NCI-H2196 treated with DMSO at 0.1 percent for 48 hours (cell line): ENCODE data around the gene MED27.

Experiments used
- DNase-seq: peaks from one replicate; lab custom pipeline; 2025; ENCODE audit not compliant: unreplicated experiment; lab: John Stamatoyannopoulos, UW

Gene MED27

GRCh38 chr9:131971482-131972074, 108.1 kb downstream of the MED27 start:
- no peak for DNase-seq

GRCh38 chr9:131969469-131969989, 110.1 kb downstream of the MED27 start:
- no peak for DNase-seq

DNA sequence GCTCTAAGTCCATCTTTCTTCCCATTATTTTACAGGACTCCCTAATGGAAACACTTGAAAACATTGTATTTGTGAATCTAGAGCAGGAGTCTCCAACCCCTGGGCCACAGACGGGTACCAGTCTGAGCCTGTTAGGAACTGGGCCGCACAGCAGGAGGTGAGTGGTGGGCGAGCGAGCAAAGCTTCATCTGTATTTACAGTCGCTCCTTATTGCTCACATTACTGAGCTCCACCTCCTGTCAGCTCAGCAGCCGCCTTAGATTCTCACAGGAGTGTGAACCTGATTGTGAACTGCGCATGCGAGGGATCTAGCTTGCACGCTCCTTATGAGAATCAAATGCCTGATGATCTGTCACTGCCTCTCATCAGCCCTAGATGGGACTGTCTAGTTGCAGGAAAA, 111.0 kb downstream of the MED27 start:
- no peak for DNase-seq

- no peak for DNase-seq
Measured at GRCh38 chr9:131965841-131966240, 113.8 kb downstream of the MED27 start.

DNA sequence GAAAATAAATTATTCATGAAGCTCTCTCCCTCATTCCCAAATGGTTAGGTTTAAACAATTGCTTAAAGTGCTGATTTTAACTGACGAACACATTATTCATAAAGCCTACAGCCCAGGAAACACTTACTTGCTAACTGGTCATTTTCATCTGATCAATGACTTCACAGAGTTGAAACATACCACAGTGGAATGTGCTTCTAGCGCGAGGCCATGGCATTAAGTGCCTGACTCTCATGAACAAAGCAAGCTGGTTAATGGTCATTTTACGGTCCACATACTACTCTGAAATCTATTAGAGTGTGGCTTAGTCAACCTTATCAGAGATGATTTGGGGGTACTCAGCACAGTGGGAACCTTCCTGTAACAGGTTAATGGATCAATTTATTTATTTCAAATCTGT, 114.6 kb downstream of the MED27 start:
- no peak for DNase-seq

DNA sequence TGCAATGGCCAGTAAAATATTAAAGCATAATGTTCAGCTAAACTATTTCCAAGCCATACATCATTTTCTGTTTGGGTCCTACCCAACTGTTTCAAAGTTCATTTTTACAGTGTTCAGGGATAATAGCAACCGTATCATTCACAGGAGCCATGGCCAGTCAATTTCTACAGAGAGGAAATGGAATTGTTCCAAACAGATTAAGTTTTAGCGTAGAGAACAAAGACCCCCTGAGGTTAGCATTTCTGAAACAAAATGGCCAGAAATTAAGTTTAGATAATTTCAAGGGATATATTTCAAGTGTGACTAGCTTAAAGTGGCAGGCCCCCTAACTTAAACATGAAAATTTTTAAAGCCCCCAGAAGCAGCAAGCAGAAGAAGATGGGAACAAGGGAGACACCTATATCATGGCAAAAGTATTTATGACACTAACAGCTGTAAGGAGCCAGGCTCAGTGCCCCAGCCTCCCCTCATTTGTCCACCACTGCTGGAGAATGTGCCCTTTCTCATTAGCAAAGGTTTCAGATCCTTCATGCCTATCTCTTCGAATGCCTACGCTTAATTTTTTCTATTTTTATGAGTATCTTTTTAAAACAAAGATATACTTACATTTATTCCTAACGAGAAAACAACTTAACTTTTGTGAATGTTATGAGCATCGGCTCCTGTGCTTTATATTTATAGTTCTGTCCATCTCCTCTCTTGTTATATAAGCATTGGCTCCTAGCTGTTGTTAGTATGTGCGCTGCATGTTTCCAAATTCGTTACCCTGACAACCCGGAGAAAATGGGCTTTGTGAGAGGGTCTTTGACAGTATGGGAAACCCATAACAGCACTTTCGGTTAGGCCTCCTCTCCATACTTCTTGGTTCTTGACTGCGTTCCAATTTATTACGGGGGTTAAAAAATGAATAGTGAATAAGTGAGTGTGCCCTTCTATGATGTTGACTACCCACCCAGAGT, 116.3 kb downstream of the MED27 start:
- DNase-seq, result no peak

- DNase-seq, result no peak
Measured at GRCh38 chr9:131961496-131961880, 118.2 kb downstream of the MED27 start.

DNA sequence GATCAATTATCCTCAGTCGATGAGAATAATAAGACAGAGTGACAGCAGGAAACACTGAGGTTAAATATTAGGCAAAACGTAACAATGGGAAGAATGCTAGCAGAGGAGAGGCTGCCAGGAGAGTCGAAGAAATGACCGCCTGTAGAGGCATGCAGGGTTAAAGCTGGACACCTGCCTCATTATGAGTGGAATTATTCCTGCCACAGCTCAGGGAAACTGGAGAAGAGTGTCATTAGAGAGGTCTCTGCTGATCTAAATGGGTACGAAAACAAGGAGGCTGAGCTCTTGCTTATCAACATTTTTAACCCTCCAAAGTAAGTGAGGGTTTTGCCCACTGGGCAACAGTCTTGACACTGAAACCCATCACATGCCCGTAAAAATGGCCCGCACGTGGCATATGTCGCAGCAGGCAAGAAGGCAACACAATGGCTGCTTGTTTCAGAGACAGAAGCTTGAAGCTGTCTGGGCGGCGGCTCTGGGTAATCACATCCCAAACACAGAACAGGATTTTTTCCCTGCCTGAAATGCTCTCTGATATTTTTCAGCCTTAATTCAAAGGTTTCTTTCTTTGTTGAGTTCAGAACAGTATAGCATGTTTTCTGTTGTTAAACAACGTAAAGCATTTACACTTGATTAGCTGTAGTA, 118.7 kb downstream of the MED27 start:
- no peak for DNase-seq

DNA sequence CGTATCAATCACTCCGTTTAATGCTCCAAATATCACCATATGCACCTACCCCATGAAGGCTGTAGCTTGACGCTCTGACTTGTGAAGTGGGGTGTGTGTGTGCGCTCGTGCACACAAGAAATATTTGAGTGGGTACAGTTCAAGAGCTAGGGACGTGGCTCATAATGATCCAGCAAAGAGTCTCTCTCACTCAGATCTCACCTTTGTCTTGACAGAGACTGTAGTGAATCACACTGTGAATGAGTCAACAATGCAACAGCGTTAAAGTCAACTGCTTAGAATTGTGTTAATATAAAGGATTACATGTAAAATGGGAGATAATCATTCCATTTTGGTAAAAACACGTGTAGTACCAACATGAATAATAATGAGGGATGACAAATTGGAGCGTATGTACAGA, 119.4 kb downstream of the MED27 start:
- DNase-seq, result no peak

GRCh38 chr9:131959887-131960286, 119.8 kb downstream of the MED27 start:
- DNase-seq, result no peak

DNA sequence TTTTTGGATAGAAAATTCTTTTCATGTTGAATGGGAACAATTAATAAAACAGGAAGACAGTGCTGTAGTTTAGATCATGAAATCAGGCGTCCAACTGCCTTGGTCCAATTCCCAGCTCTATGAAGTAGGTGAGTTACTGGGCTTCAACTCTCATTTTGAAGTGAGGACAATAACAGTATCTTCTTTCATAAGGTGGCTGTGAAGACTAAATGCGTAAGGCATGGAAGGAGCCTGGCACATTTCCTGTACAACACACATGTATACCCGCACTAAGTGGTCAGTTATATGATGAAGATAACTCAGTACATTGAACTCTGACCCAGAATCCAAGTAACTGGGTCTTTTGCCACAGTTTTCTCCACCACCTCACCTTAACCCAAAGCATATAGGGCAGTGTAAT, 120.6 kb downstream of the MED27 start:
- DNase-seq, result no peak

- DNase-seq, result no peak
Measured at GRCh38 chr9:131954299-131954698, 125.4 kb downstream of the MED27 start.

DNA sequence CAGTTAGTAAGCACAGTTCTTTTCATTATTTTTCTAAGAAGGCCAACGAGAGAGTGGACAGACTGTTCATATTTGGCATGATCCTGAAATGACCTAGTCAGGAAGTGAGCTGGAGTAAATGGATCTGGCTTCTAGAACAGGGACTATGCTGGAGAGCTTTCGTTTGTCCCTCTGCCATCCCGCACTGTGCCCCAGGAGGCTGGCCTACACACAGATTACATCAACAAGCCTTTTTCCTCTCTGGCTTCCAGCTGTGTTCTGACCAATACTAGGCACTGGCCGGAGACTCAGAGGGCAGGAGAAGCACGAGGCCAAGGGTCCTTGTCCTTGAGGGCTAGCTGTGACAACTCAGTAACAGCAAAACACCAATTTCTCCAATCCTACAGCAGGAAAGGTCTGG, 127.8 kb downstream of the MED27 start:
- no peak for DNase-seq

GRCh38 chr9:131951155-131951554, 128.5 kb downstream of the MED27 start:
- no peak for DNase-seq

DNA sequence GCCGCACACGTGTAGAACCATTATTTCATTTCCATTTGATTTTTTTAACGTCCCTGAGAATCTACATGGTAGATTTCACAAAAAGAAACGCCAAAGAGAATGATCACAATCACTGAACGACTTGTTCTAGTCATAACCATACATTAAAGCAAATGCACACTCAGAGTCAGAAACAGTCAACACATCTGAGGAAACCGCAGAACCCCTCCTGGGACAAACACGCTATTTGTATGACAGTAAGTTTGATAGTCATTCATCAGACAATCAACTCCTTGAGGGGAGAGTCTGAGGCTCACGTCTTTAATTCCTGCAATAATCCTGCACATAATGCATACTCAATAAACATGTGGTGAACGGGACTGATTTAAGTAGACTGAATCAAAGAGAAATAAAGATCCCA, 129.2 kb downstream of the MED27 start:
- no peak for DNase-seq

DNA sequence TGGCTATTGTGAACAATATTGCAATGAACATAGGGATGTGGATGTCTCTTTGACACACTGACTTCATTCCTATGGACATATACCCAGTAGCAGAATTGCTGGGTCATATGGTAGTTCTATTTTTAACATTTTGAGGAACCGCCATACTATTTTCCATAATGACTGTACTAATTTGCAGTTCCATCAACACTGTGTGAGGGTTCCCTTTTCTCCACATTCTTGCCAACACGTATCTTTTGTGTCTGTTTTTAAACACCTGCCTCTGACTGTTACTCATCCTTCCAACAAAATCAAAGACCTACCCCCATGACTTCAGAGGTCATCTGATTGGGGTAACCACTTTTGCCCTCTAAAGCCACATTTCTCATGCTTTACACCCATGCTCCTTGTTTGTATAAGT, 133.5 kb downstream of the MED27 start:
- DNase-seq, result no peak

DNA sequence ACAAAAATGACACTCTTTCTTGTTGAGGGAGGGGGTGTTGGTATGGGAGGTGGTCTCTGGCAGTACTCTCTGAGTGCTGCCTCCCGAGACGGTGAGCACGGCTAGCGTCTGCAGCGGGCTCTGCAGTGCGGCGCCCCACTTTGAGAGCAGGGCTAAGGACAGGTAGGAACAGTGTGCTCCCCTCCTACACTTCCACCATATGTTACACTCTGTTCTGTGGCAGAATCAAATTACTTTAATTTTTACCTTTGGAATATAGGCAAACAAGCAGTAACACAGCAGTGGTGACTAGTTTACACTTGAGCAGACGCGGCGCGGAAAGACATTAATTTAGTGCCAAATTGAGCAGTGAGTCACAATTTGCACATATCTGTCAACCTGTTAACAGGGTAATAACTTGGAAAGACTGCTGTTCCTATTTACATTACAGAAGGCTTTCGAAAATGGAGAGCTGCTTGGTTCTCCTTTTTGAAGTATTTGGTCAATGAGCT, 136.3 kb downstream of the MED27 start:
- DNase-seq, result no peak

DNA sequence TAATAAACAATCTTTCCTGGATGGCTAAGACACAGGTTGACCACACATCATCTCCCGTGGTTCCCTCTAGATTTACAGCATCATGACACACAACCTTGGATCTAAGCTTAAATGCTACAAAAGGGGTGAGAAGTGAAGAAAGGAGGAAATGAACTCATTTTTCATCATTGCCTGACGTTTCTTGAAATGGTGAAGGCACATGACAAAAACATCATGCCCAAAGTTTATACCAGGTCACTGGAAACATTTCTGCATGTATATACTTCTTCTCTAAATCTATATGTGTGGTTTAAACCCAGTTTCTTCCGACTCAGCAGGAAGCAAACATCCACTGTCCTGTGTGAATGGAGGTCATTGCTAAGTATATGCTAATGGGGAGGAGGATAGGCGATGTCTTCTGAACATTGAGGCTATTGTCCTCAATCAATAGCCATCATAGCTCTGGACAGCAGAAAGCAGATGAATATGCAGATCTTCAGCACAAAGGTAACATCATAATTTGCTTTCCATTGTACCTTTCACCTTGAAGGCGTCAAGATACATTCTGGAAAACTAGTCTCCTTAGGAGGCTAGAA, 137.4 kb downstream of the MED27 start:
- no peak for DNase-seq

GRCh38 chr9:131937451-131937850, 142.2 kb downstream of the MED27 start:
- DNase-seq, result no peak

GRCh38 chr9:131936929-131937328, 142.7 kb downstream of the MED27 start:
- DNase-seq, result no peak

DNA sequence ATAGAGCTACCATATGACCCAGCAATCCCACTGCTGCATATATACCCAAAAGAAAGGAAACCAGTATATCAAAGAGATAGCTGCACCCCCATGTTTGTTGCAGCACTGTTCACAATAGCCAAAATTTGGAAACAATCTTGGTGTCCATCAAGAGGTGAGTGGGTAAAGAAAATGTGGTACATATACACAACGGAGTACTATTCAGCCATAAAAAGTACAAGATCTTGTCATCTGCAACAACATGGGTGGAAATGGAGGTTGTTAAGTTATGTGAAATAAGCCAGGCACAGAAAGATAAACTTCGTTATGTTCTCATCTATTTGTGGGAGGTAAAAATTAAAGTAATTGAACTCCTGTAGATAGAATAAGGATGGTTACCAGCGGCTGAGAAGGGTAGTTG, 145.0 kb downstream of the MED27 start:
- no peak for DNase-seq
